Brain pericyte (primary cell): ENCODE data around the gene CEP68.
"Not testable (repeated sequence)": the region's sequence is repeated elsewhere in the genome, so short reads cannot be mapped to it uniquely, and the experiment has no call there.

Experiments
- DNase-seq: peaks from one replicate; pipeline ENCODE4 v3.0.0-alpha.2; 2012; ENCODE audit warnings: low read depth, low spot score

Gene CEP68

GRCh38 chr2:65129826-65130663 is 73.8 kb downstream of the CEP68 start, which contains the start of gene RAB1A:
Gene RAB1A (minus strand): TSS chr2:65130106. CDS start chr2:65129915, 191 bp downstream.
- DNase-seq: peak; percentile 98

DNA sequence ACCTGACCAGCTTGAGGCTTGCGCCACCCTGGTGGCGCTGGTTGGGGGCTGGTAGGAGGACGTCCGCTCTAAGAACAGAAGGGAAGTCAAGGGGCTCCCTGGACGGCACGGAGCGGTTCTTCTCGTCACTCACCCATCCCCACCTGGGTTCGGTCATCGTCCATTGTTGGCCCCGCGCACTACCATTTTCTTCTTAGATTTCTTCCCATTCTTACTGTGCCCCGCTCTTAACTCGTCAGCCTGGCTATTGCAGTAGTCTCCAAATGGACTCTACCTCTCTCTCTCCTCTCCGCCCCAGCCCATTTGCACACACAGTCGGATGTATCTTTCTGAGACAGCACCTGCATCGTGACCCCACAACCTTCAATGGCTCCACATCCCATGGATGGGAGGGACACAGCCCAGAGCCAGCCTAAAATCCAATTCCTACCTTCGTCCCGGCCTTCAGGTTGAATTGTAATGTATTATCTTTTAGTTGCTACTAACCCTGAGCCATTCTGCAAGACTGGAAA is 74.5 kb downstream of the CEP68 start:
- DNase-seq: peak; percentile 17

DNA sequence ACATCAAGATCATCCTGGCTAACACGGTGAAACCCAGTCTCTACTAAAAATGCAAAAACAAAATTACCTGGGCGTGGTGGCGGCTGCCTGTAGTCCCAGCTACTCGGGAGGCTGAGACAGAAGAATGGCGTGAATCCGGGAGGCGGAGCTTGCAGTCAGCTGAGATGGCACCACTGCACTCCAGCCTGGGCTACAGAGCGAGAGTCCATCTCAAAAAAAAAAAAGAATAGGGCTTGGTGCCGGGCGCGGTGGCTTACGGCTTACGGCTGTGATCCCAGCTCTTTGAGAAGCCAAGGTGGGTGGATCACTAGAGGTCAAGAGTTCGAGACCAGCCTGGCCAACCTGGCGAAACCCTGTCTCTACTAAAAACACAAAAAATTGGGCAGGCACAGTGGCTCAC is 76.7 kb downstream of the CEP68 start:
- not testable (repeated sequence) for DNase-seq

- no peak for DNase-seq
Observed at GRCh38 chr2:65133626-65134025, 77.4 kb downstream of the CEP68 start.

GRCh38 chr2:65134158-65134557 is 77.9 kb downstream of the CEP68 start:
- no peak for DNase-seq

DNA sequence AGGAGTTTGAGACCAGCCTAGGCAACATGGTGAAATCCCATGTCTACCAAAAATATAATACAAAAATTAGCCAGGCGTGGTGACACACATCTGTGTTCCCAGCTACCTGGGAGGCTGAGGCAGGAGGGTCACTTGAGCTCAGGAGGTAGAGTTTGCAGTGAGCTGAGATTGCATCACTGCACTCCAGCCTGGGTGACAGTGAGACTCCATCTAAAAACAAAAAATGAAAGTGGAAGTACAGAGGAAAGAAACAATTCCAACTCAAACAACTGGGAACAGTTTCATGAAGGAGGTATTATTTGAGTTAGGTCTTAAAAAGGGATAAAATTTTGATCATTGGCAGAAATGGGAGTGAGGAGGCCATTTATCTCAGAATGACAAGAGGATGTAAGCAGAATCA is 80.0 kb downstream of the CEP68 start:
- DNase-seq: no peak
